Astrocyte of the spinal cord (primary cell): ENCODE data around the gene RGL1.
A peak's percentile ranks its signal among the peaks of the same experiment; 100 is the strongest.

ENCODE experiments used
- DNase-seq: peaks from one replicate; pipeline ENCODE4 v3.0.0; 2011; ENCODE audit warnings: low read depth, low spot score
- H3K4me3 ChIP-seq: 2 replicates; pipeline ENCODE4 v1.5.1; 2011; ENCODE audit warnings: low read depth, mild to moderate bottlenecking, low read length, moderate library complexity
- CTCF ChIP-seq: IDR thresholded peaks from 2 replicates; pipeline ENCODE4 v1.5.1; 2012; ENCODE audit warnings: low read depth, mild to moderate bottlenecking, low read length, inconsistent platforms
- in situ Hi-C: cut with HindIII; loops from 2 replicates; pipeline ENCODE4 v1.10.0; 2017; ENCODE audit warnings: low sequenced_read_pairs

Gene RGL1

GRCh38 chr1:183847641-183848040 lies 42.7 kb downstream of the RGL1 start:
- no peak overlapping the region for H3K4me3 ChIP-seq
- in situ Hi-C loops, result no loop called here
- no peak for DNase-seq
- TF ChIP-seq CTCF, result no peak

DNA sequence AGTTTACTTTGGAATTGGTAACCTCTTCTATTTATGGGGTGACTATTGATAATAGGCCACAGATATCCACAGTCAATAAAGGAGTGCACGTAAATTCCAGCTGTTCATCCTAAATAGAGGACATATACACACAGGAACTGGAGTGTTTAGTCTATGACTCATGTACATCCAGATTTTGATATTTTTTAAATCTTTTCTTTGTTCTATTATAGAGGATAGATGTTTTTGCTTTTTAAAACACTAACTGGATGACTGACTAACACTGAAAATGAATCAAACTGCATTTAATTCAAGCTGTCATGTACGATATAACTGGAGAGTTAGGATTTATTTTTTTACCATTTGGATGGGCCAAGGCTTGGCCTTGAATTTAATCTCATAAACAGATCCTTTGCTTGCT lies 45.9 kb downstream of the RGL1 start:
- H3K4me3 ChIP-seq, result no peak overlapping the region
- in situ Hi-C loops, result no loop called here
- TF ChIP-seq CTCF, result no peak
- DNase-seq, result peak; percentile 17

- no peak overlapping the region for H3K4me3 ChIP-seq
- in situ Hi-C loops, result no loop called here
- no peak for TF ChIP-seq CTCF
- no peak for DNase-seq
Measured at GRCh38 chr1:183859119-183859518, 54.2 kb downstream of the RGL1 start.

DNA sequence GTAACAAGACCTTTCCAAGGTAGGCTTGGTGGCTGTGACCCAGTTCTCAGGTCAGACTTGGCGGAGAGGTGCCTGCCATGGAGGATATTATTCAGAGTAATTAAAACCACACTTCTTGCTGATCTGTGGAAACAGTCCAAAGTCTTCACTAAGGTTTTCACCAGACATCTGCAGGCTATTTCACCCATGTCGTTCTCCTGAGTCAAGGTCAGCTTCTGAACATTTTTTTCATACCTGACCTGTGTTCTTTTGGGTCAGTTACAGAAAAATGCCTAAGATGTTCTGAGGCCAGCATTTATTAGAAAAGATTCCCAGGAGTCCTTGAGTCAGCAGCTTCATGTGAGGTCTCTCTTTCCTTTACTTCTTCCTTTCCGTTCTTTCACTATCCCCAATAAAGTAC lies 54.9 kb downstream of the RGL1 start:
- TF ChIP-seq CTCF, result no peak
- in situ Hi-C loops, result no loop called here
- peak; percentile 45 for DNase-seq
- no peak overlapping the region for H3K4me3 ChIP-seq

GRCh38 chr1:183862967-183863366 lies 58.0 kb downstream of the RGL1 start:
- no peak for TF ChIP-seq CTCF
- DNase-seq, result no peak
- H3K4me3 ChIP-seq, result no peak overlapping the region
- in situ Hi-C loops, result no loop called here

DNA sequence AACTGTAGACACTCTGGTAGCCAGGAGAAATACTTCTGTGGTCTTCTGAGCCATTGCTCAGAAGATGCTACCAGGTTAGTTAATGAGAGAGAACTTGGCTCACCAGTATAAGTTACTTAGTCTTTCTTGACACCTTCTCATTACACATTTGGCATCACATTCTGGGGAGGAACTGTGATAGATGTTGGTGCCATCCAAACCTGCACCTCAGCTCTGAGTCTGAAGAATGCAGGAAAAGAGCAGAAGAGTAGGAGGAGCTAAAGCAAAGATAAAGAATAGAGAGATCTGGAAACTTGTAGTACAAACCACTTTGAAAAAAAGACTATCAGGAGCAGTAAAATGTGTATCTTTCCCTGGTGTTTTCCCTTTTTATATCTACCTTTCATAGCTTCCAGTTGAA lies 58.9 kb downstream of the RGL1 start:
- no peak for TF ChIP-seq CTCF
- in situ Hi-C loops, result no loop called here
- no peak for DNase-seq
- H3K4me3 ChIP-seq, result no peak overlapping the region

DNA sequence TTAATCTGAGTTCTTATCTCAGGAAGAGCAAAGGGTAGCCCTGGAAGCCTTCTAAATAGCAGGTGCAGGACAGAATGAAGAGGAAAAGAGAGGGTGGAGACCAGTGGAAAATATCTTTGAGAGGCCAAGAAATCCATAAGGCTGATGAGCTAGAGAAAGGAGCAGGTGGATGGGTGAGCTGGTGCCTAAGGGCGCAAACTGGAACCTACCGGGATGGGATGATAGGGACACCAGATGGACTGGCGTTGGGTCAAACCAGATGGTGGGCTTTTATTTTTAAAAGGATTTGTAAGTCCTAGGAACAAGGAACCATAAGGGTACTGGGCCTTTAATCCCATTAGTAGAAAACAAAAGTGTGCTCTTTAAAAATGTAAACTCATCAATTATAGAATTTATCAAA lies 59.7 kb downstream of the RGL1 start:
- DNase-seq, result no peak
- no peak overlapping the region for H3K4me3 ChIP-seq
- in situ Hi-C loops, result no loop called here

More for the DNA sequence above, 59.7 kb downstream of the RGL1 start:
- no peak for TF ChIP-seq CTCF
